Stimulated activated CD4-positive, alpha-beta T cell treated with anti-CD3 and anti-CD28 coated beads, Interleukin-4, amount 100 ng/mL, for 24 hours (primary cell): Measurements from ENCODE around the gene ABCC3.
"Not testable (repeated sequence)": the region's sequence is repeated elsewhere in the genome, so short reads cannot be mapped to it uniquely, and the experiment has no call there.

ENCODE experiments used
- DNase-seq: peaks from one replicate; pipeline ENCODE4 v3.0.0-alpha.2; 2020

ABCC3 gene

DNA sequence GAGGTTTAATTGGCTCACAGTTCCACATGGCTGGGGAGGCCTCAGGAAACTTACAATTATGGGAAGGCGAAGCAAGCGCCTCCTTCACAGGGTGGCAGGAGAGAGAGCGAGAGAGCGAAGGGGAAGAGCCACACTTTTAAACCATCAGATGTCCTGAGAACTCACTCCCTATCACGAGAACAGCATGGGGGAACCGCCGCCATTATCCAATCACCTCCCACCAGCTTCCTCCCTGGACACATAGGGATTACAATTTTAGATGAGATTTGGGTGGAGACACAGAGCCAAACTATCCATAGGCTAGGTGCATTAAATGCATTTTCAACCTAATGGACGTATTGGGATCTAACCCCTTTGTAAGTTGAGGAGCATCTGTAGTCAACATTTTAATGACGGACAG is 78.0 kb downstream of the ABCC3 start:
- DNase-seq, result no peak

DNA sequence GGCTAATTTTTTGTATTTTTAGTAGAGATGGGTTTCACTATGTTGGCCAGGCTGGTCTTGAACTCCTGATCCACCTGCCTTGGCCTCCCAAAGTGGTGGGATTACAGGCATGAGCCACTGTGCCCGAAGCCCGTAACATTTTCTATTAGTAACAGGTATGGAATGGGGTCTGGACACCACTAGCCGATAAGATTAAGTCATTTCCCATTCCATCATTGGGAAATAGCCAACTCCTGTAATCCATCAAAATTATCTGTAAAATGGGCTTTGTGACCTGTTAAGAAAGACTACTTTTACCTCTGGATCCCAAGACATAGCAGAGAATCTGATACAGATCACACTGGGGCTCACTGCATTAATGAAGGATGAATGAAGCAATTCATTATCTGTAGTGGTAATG is 80.8 kb downstream of the ABCC3 start:
- DNase-seq, result no peak

- DNase-seq, result peak; percentile 93
Observed at GRCh38 chr17:50719144-50719923, 84.7 kb downstream of the ABCC3 start, which contains the start of gene LUC7L3. Gene LUC7L3 (plus strand): TSS chr17:50719603. CDS start chr17:50719733, 130 bp downstream.

DNA sequence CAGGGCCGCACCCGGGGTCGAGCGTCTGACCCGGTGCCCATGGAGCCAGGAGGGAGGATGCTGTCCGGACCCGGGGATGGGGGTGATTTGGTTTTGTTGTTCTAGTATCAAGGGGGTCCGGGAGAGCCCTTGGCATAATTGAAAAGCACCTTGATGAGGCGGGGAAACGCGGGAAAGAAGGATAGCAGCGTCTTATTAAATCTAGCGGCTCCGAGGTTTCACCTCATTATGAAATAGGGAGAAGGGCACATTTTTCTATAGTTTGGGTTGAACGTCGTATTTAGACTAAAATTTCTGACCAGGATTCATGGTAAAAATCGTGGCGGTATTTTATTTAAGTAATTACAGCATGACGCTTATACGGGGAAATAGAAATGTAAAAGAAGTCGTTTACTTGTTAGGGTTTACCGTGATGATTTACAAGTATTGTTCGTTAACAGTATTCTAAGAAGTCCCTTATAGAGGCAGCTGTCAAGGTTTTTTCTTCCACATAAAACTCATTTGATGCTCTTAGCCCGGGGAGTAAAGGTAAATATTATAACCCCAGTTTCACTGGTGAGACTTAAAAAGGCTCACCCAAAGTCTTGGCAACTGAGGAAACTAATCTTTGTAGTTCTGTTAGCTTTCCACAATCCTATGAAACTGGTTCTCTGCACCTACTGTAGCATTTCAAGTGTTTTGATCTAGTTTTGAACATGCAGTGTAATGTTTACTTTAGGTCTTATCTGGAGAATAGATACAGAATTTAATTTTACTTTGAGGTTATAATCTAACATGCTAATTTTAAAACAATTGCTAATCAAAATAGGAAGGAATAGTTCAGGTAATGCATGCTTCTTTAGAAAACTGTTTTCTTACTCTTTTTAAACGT is 85.5 kb downstream of the ABCC3 start:
- DNase-seq, result no peak

GRCh38 chr17:50721194-50722010 is 86.7 kb downstream of the ABCC3 start:
- DNase-seq, result no peak

- DNase-seq, result no peak
Observed at GRCh38 chr17:50722746-50723145, 88.1 kb downstream of the ABCC3 start.

DNA sequence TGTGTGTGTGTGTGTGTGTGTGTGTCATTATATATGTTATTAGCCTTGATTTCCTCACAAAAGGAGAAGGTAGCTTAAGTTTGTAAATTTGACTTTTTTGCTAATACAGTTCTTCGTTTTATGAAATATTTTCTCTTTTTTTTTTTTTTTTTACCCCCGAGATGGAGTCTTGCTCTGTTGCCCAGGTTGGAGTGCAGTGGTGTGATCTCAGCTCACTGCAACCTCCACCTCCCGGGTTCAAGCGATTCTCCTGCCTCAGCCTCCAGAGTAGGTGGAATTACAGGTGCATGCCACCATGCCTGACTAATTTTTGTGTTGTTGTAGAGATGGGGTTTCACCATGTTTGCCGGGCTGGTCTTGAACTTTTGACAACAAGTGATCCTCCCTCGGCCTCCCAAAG is 89.9 kb downstream of the ABCC3 start:
- not testable (repeated sequence) for DNase-seq

- DNase-seq, result no peak
Observed at GRCh38 chr17:50725769-50726655, 91.3 kb downstream of the ABCC3 start.

DNA sequence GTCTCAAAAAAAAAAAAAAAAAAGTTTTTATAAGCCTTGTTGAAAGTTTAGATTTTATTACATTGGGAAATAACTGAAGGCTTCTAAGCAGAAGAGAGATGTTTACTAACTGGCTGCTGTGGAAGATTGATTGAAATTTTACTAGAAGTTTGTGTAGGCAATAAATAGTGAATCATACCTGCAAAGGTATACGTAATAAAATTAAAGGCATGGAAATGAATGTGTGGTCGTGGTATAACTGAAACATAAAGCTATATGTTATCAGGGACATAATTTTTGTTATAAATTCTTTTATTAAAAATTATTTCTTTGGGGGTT is 93.4 kb downstream of the ABCC3 start:
- no peak for DNase-seq

DNA sequence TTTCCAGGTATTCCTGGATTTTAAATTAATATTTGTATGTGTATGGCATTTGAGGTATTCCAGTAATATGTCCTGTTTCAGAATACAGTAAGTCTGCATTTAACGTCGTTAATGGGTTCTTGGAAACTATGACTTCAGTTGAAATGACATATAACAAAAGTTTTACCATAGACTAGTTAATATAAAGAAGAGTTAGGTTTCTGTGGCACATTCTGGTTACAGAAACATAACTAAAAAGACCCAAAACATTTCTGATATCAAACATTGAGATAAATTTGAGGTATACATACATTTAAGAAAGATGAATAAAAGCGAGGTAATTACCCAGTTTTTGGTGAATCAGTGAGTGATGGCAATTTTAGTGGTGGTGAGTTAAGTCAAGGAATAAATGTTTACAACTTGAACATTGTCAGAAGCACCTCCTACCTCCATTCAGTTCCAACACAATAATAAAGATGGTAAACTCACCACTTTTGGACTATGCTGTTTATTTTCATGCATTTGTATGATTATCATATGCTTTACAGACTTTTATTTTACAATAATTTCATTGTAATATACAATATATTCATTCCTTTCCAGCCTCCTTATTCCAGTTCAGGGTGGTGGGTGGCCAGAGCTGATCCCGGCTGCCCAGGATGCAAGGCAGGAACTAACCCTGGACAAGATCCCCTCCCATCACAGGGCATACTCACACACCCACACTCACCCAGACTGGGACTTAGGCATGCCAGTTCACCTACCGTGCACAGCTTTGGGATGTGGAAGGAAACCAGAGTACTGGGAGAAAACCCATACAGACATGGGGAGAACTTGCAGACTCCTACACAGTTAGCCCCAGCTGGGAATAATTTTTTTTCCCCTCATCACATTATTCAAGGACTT is 94.4 kb downstream of the ABCC3 start:
- no peak for DNase-seq

- DNase-seq, result no peak
Observed at GRCh38 chr17:50731575-50732460, 97.1 kb downstream of the ABCC3 start.

GRCh38 chr17:50735287-50735686 is 100.6 kb downstream of the ABCC3 start:
- DNase-seq, result no peak

DNA sequence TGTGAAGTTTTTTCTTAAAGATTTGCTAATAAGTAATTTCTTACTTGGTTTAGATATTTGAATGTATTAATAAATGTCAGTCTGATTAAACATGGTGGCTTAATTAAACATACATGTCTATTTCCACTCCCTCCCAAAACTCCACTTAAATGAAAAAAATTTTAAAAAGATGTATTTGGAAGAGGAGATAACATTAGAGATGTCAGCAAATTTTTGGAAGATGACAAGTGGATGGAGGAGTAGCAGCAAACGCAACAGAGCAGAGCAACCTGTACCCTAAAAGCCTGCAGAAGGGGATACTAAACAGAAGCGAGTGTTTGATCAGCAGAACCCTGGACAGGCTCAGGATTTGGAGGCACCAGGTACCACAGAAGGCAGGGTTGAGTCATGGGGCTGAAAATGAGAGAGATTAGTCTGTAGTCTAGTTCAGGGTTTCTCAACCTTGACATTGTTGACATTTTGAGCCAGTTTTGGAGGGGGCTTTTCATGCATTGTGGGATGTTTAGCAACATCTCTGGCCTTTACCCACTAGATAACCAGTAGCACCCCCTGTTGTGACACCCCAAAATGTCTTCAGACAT is 102.5 kb downstream of the ABCC3 start:
- DNase-seq, result no peak

DNA sequence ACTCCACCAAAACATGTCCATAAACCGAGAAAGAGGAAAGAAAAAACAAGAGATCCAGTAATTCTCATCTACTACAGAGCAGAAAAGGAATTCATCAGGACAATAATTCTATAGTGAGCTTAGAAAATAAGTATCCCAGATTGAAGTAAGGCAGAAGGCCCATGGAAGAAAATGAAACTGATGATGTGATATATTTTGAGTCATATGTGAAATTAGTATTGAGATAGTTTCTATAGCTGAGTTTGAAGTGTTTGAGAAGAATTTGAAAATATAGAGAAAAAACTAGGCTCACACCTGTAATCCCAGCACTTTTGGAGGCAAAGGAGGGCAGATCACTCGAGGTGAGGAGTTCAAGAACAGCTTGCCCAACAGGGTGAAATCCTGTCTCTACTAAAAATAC is 104.4 kb downstream of the ABCC3 start:
- no peak for DNase-seq
